ENCODE measurements around the gene ZNF630.

The ZNF630 gene

GRCh38 chrX:48090123-48090522, 18.7 kb upstream of the ZNF630 start:
- TF ChIP-seq CREB1 (IDR thresholded peaks at IDR 0.05; ENCODE audit: low read depth) (no peak), FOXM1 (IDR thresholded peaks at IDR 0.05; ENCODE audit: borderline replicate concordance, low read depth) (no peak), EP300 (IDR thresholded peaks at IDR 0.05; ENCODE audit: borderline replicate concordance) (no peak), RAD21 (IDR thresholded peaks at IDR 0.05; ENCODE audit: low read depth) (no peak), NFIC (IDR thresholded peaks at IDR 0.05) (no peak), TEAD4 (IDR thresholded peaks at IDR 0.05) (no peak), TAF1 (IDR thresholded peaks at IDR 0.05; ENCODE audit: low read depth) (no peak), CEBPB (IDR thresholded peaks at IDR 0.05) (no peak), MAX (IDR thresholded peaks at IDR 0.05) (no peak), YY1 (IDR thresholded peaks at IDR 0.05; ENCODE audit: low read depth) (no peak), ZBTB7A (IDR thresholded peaks at IDR 0.05; ENCODE audit: low read depth) (no peak), REST (IDR thresholded peaks at IDR 0.05; ENCODE audit: low read depth) (no peak), TCF12 (IDR thresholded peaks at IDR 0.05; ENCODE audit: low read depth) (no peak), EGR1 (IDR thresholded peaks at IDR 0.05) (no peak)
- TF ChIP-seq, protein P1, sequence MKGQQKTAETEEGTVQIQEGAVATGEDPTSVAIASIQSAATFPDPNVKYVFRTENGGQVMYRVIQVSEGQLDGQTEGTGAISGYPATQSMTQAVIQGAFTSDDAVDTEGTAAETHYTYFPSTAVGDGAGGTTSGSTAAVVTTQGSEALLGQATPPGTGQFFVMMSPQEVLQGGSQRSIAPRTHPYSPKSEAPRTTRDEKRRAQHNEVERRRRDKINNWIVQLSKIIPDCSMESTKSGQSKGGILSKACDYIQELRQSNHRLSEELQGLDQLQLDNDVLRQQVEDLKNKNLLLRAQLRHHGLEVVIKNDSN (IDR thresholded peaks at IDR 0.05): no peak

DNA sequence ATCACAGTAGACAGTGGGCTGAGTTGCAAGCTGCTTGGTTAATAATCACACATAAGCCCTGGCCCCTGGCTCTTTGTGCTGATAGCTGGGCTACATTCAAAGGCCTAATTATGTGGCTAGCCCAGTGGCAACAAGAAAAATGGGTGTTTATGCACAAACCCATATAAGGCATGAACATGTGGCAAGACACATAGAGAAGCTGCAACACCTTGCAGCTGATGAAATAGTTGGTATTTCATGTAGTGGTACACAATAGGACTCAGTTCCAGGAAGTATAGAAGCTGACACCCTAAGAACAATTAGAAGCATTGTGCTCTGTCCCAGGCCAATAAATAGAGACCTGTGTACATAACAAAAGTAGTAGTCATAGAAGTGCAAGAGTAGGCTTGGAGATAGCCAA, 14.6 kb upstream of the ZNF630 start:
- TF ChIP-seq FOXM1 (IDR thresholded peaks at IDR 0.05; ENCODE audit: borderline replicate concordance, low read depth): no peak

DNA sequence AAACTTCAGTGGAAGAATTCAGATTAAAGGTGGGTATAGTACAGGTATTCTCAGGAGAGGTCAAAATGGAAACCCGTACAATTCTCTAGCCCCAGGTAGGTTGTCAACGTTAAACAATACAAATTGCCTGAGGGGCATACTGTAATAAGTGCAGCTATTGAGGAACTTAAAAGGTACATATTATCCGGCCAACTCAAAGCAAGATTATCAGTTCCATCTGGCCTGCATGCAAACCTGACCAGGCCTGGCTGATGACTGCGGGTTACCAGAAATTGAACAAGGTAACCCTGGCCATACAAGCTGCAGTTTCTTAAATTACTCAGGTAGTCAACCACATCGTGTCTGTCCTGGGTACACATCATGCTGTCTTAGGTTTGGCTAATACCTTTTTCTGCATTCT, 12.3 kb upstream of the ZNF630 start:
- TF ChIP-seq FOXM1 (IDR thresholded peaks at IDR 0.05; ENCODE audit: borderline replicate concordance, low read depth) (no peak), YY1 (IDR thresholded peaks at IDR 0.05; ENCODE audit: low read depth) (no peak), EGR1 (IDR thresholded peaks at IDR 0.05) (no peak), REST (IDR thresholded peaks at IDR 0.05; ENCODE audit: low read depth) (no peak), TEAD4 (IDR thresholded peaks at IDR 0.05) (no peak), ZBTB7A (IDR thresholded peaks at IDR 0.05; ENCODE audit: low read depth) (no peak), CEBPB (IDR thresholded peaks at IDR 0.05) (no peak), TCF12 (IDR thresholded peaks at IDR 0.05; ENCODE audit: low read depth) (no peak), RAD21 (IDR thresholded peaks at IDR 0.05; ENCODE audit: low read depth) (no peak), CREB1 (IDR thresholded peaks at IDR 0.05; ENCODE audit: low read depth) (no peak), NFIC (IDR thresholded peaks at IDR 0.05) (no peak), MAX (IDR thresholded peaks at IDR 0.05) (no peak), TAF1 (IDR thresholded peaks at IDR 0.05; ENCODE audit: low read depth) (no peak)
- TF ChIP-seq, protein P1 (IDR thresholded peaks at IDR 0.05): no peak

- TF ChIP-seq RAD21 (IDR thresholded peaks at IDR 0.05; ENCODE audit: low read depth) (peak; percentile 58), EGR1 (IDR thresholded peaks at IDR 0.05) (no peak)
Measured at GRCh38 chrX:48083212-48083611, 11.8 kb upstream of the ZNF630 start.

DNA sequence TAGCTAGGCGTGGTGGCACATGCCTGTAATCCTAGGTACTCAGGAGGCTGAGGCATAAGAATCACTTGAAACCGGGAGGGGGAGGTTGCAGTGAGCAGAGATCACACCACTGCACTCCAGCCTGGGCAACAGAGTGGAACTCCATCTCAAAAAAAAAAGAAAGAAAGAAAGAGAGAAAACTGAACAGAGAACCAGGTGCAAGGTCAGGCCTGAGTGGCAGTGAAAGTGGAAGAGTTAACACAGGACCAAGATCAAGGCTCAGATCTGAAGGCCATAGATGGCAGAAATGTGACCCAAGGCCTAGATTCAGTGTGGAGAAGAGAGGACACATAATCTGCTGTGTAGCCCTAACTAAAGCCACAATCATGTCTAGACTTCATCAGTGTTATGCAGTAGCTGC, 4.9 kb upstream of the ZNF630 start:
- TF ChIP-seq EP300 (IDR thresholded peaks at IDR 0.05; ENCODE audit: borderline replicate concordance) (no peak), TCF12 (IDR thresholded peaks at IDR 0.05; ENCODE audit: low read depth) (no peak), EGR1 (IDR thresholded peaks at IDR 0.05) (no peak), FOXM1 (IDR thresholded peaks at IDR 0.05; ENCODE audit: borderline replicate concordance, low read depth) (no peak), YY1 (IDR thresholded peaks at IDR 0.05; ENCODE audit: low read depth) (no peak), REST (IDR thresholded peaks at IDR 0.05; ENCODE audit: low read depth) (no peak), TAF1 (IDR thresholded peaks at IDR 0.05; ENCODE audit: low read depth) (no peak), NFIC (IDR thresholded peaks at IDR 0.05) (no peak), MAX (IDR thresholded peaks at IDR 0.05) (no peak)
- TF ChIP-seq, protein P1 (IDR thresholded peaks at IDR 0.05): no peak

Data from Ishikawa (cell line).